ENCODE results near the gene COG2.

The COG2 gene

GRCh38 chr1:230739564-230740290 is 97.4 kb downstream of the COG2 start:
- H3K79me1 ChIP-seq (replicated peaks; ENCODE audit: low read length, poor library complexity, severe bottlenecking): no peaks in the 10 kb centered on the region
- H3K9ac ChIP-seq (ENCODE audit: low read length): no peak overlapping the region

More at GRCh38 chr1:230739564-230740290, 97.4 kb downstream of the COG2 start:
- DNase-seq: no peak
- H3K23ac ChIP-seq (ENCODE audit: low read length in 2 of 2): no peak overlapping the region
- H2BK5ac ChIP-seq (ENCODE audit: low read depth, low read length, poor library complexity, severe bottlenecking): no peak overlapping the region
- no peak overlapping the region for H3K14ac ChIP-seq (ENCODE audit: low read length in 2 of 2)
- H3K36me3 ChIP-seq (ENCODE audit: control insufficient read depth in 1 of 2, insufficient read depth in 2 of 2, low read depth in 1 of 2, low read length in 2 of 2): no peaks in the 10 kb centered on the region
- no peak overlapping the region for H2AFZ ChIP-seq (ENCODE audit: low read depth, low read length)
- H3K4me3 ChIP-seq (ENCODE audit: insufficient read depth in 1 of 2, low read depth in 1 of 2, low read length in 2 of 2): no peak overlapping the region
- no peak overlapping the region for H2BK12ac ChIP-seq (ENCODE audit: low read length in 2 of 2)
- H3K4ac ChIP-seq (ENCODE audit: low read depth in 1 of 2, low read length in 2 of 2): no peak overlapping the region
- H3K4me1 ChIP-seq (ENCODE audit: control insufficient read depth, insufficient read depth, low read depth, low read length): peaks cover 6% of the 10 kb centered on the region
- H3K27me3 ChIP-seq (ENCODE audit: control insufficient read depth in 1 of 2, insufficient read depth in 1 of 2, low read length in 2 of 2): peaks cover 3 to 28% of the 10 kb centered on the region in 2 experiments
- H3K27ac ChIP-seq (ENCODE audit: low read length, poor library complexity, severe bottlenecking): no peak overlapping the region
- H2BK15ac ChIP-seq (ENCODE audit: low read depth, poor library complexity, severe bottlenecking): no peak overlapping the region
- no peak overlapping the region for H3K18ac ChIP-seq (ENCODE audit: low read depth in 1 of 2, low read length in 2 of 2)
- peaks cover 3% of the 10 kb centered on the region for H3K9me3 ChIP-seq (ENCODE audit: control insufficient read depth, low read length)
- H4K8ac ChIP-seq (ENCODE audit: low read length): no peak overlapping the region
- H3K4me2 ChIP-seq (ENCODE audit: low read length, poor library complexity, severe bottlenecking): no peak overlapping the region
- no peak overlapping the region for H2AK5ac ChIP-seq (ENCODE audit: low read length, severe bottlenecking)
- WGBS: 87% methylated on average over 12 of the region's 12 CpGs
- H2BK120ac ChIP-seq (ENCODE audit: low read depth, low read length): no peak overlapping the region
- no peak overlapping the region for H4K91ac ChIP-seq (ENCODE audit: low read length)
